Daoy (cell line): ENCODE data around the gene CYP2D6. TPM values are rescaled to one million over a fixed set of nuclear protein-coding genes. Genes with fewer than 3 reads are reported as not detected.
"Not testable (repeated sequence)": the region's sequence is repeated elsewhere in the genome, so short reads cannot be mapped to it uniquely, and the experiment has no call there.

Experiments
- DNase-seq: peaks from one replicate; pipeline ENCODE4 v3.0.0-alpha.2; 2015; ENCODE audit warnings: low read depth
- total RNA-seq: library from RNA; depleted of rRNA; stranded (reverse); fragments of >200 nt; shearing (Covaris generic); gene quantifications from 2 replicates; pipeline ENCODE4 v1.2.3, GENCODE V29; 2014; rRNA removed

CYP2D6 gene
- 0.03 and 0.40 TPM in 2 replicates for total RNA-seq

GRCh38 chr22:42130639-42131431, at the start of gene CYP2D6:
TSS of gene CYP2D6 (minus strand) at chr22:42130810. CDS start at chr22:42130791, 19 bp downstream.
- not testable (repeated sequence) for DNase-seq

- DNase-seq, result peak; percentile 71
These were observed 49.0 kb upstream of the CYP2D6 start for GRCh38 chr22:42179616-42180015.

GRCh38 chr22:42178910-42179519, 48.4 kb upstream of the CYP2D6 start:
- no peak for DNase-seq

GRCh38 chr22:42177891-42178336, 47.3 kb upstream of the CYP2D6 start:
- DNase-seq, result no peak

- no peak for DNase-seq
These were observed 45.8 kb upstream of the CYP2D6 start for GRCh38 chr22:42176255-42176915.

- no peak for DNase-seq
These were observed 43.5 kb upstream of the CYP2D6 start for GRCh38 chr22:42174062-42174461.

- DNase-seq, result no peak
These were observed 42.7 kb upstream of the CYP2D6 start for GRCh38 chr22:42173183-42173926.

- DNase-seq, result no peak
These were observed 42.2 kb upstream of the CYP2D6 start for GRCh38 chr22:42172773-42173172.

- DNase-seq, result no peak
These were observed 41.5 kb upstream of the CYP2D6 start for GRCh38 chr22:42171946-42172719.

- DNase-seq, result no peak
These were observed 40.8 kb upstream of the CYP2D6 start for GRCh38 chr22:42171417-42171816.

GRCh38 chr22:42170946-42171345, 40.3 kb upstream of the CYP2D6 start:
- DNase-seq, result no peak

GRCh38 chr22:42169055-42169469, 38.5 kb upstream of the CYP2D6 start:
- DNase-seq, result peak; percentile 68

- DNase-seq, result no peak
These were observed 37.9 kb upstream of the CYP2D6 start for GRCh38 chr22:42168476-42168875.

GRCh38 chr22:42167066-42167465, 36.5 kb upstream of the CYP2D6 start:
- DNase-seq, result no peak

GRCh38 chr22:42164901-42165300, 34.3 kb upstream of the CYP2D6 start:
- no peak for DNase-seq

GRCh38 chr22:42163515-42163914, 32.9 kb upstream of the CYP2D6 start:
- DNase-seq, result no peak

- DNase-seq, result no peak
These were observed 32.3 kb upstream of the CYP2D6 start for GRCh38 chr22:42162728-42163489.

- no peak for DNase-seq
These were observed 30.5 kb upstream of the CYP2D6 start for GRCh38 chr22:42160830-42161696.

- DNase-seq, result no peak
These were observed 29.6 kb upstream of the CYP2D6 start for GRCh38 chr22:42160251-42160650.
